TTC549 (cell line): ENCODE measurements around the gene CTNNA3.

Source experiments
- FAIRE-seq: peaks from 2 replicates; lab custom pipeline; 2012; peaks lifted over from hg19 to GRCh38; lab: Jason Lieb, UNC

Gene CTNNA3

DNA sequence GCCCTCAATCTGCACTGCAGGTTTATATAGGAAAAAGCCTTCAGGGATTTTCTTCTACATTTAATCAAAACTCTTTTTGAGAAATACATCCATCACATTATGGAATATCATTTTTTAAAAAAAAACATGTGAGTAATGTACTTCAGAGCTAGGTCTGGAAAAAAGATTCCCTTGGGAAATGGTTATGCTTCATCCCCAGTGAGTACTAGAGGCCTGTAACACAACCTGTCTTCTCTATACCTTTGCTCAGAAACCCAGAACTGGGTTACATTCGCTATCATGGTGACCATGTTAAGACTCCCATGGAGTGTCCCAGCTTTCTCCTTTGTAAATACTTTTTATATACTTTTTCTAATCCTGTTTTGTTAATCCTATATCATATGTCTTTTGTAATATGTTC lies 583.2 kb downstream of the CTNNA3 start:
- no peak for FAIRE-seq

DNA sequence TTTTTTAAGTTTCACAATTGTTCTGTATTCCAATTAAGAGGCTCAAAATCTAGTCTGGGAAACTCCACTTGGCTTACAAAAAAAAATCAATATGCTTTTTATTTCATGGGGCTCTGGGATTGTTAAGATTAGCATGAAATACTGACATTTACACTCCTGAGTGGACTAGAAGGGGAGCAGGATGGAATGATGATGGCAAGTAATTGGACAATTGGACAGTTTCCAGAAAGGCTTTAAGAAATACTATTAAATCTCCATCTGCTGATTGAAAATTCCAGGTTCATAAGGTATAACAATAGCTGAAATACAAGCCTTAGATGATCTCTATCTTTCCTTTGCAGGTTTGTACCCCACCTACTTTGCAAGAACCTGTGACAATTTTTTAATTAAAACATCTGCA lies 585.7 kb downstream of the CTNNA3 start:
- no peak for FAIRE-seq

DNA sequence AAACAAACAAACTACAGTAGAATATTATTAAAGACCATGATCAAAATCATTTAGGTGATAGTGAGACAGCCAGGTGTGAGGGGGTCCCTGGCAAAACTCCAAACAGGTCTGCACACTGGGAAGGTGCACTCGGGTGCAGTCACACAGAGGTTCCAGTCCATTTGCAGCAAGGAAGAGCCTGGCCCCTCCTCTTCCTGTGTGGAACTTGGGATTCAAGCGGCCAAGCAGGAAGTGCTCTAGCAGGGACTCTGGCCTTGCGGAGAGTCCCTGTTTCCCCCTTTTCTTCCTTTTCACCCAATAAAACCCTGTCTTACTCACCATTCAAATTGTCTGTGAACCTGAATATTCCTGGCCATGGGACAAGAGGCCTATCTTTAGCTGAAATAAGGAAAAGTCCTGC lies 588.3 kb downstream of the CTNNA3 start:
- no peak for FAIRE-seq

DNA sequence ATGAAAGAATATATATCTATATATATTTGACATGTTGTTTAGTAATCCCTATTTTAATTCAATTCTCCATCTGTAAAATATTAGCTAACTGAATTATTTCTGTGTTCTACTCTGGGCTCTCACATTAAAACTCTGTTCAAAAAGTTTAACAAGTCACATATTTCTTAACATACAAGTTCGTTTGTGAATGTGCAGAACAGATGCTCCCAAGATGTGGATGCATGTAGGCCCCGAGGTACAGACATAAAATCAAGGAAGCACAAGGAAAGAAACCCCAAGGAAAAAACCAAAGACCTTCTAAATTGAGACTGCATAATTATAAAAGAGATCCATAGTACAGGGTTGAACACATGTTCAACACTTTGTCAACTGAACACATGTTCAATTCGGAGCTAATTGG lies 595.0 kb downstream of the CTNNA3 start:
- FAIRE-seq: no peak

DNA sequence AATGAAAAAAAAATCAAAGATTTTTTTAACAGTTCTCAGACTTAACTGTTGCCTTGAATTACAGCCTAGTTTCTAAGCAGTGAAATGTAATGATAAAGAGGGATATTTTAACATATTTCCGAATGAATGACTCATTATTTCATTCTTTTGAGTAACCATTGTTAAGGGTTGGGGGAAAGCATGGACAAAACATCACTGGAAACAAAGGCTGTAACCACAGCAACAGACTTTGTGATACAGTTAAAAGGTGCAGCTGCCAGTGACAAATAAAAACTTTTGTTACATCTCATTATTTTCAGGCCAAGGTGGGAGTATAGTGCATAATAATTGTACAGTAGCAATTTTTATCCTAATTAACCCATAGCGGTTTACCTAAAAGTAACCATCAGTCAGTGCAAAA lies 597.5 kb downstream of the CTNNA3 start:
- no peak for FAIRE-seq

DNA sequence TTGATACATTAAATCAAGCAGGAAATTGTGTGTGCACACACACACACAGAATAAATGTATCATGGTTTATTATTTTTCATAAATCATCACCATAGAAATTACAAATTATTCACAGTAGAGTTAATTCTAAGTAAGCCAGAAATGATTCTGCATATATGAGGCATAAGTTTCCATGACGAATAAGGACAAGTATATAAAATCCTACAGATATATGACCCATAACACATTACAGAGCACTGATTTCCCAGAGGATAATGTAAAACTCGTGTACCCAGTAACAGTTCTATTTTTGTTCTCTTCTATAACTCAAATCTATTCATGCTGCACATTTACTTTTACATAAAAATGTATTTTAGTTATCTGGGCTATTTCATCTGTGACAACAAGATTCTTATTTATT lies 600.5 kb downstream of the CTNNA3 start:
- no peak for FAIRE-seq

DNA sequence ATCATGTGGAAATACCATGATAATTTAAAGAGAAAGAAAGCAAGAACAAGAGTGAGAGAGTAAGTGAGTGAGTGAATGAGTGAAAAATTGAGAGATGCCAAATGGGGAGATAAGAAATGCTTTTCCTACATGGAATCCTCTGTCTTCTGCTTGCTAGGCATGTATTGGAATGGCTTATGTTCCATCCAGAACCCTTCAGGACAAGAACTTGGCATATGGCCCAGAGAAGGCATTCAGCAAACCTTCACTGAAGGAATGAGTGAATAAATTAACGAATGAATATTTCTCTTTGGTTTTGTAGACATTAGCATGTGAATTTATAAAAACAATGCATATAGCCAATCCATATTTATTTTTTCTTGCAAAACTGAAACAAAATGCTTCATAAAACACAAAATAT lies 608.0 kb downstream of the CTNNA3 start:
- FAIRE-seq: no peak

DNA sequence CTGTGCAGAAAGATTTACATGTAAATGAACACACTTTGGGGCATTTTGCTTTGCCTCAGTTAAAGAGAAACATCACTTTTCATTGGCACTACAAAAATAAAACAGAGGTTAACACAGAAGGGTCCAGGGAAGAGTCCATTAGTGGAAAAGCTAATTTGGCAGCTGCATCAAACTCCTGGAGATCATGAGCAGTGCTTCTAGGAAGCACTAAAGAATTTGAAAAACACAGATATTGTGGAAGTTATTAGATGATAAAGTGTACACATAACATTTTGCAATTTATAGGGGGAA lies 608.9 kb downstream of the CTNNA3 start:
- FAIRE-seq: no peak

DNA sequence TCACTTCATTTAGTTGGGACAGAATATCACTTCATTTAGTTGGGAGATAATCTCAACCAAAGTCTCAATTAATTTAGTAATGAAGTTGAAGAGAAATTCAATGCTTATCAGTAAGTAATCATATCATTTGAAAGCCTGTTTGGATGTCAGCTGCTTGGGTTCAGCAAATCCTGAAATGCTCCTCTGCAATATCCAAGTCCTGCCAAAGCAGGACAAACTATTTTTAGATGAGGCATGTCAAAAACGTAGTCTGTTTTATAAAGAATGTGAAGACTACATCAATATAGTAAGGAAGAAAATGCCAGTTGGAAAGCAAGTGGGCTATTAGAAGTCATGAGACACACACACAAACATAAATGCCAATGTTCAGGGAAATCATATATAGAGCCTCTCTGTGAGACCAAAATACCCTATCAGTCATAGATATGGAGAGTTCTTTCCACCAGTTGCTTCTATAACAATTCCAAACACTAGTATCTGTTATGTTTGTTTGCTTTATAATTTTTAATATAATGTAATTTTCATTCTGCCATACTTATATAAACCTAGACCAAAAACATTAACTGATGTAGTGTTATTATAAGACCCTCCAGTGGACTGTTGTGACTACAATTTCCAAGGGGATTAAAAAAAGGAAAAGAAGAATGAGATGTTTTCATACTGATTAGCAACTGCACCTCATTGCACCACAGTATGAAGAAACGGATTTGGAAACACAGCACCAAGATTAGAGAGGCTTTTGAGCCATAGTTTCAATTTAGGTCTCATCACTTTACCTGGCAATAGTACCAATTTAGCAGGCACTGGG lies 609.5 kb downstream of the CTNNA3 start:
- no peak for FAIRE-seq

DNA sequence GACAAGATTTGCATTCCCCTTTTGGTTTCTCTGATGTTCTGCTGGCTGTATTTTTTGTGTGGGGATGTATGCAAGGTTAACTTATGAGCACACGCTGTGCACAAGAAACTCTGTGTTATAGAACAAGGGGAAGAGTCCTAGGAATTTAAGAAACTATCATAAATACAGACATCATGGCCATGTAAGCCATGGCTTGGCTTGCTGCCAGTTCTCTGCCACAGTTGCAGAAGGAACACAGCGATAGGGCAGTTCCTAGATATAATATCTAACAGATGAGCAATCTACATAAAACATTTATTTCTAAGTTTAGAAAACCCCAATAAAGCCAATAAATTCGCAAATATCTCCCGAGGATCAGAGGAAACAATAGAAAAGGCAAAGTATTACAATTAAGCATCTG lies 616.9 kb downstream of the CTNNA3 start:
- no peak for FAIRE-seq

DNA sequence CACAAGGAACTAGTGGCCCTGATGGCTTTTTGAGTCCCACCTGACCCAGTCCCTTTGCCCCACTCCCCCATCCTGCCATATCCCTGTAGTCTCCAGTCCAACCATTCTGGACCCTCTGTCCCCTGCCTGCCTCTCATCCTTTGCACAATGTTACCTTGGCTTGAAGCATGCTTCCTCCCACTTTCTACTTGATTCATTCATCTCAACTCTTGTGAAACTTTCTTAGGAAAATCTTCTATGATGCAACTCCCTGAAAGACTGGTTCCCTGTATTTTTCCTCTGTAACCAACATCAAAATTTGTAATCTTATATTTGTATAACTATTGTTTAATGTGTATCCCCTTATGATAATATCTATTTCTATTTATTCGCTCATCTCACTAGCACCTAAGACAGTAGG lies 618.6 kb downstream of the CTNNA3 start:
- FAIRE-seq: no peak

DNA sequence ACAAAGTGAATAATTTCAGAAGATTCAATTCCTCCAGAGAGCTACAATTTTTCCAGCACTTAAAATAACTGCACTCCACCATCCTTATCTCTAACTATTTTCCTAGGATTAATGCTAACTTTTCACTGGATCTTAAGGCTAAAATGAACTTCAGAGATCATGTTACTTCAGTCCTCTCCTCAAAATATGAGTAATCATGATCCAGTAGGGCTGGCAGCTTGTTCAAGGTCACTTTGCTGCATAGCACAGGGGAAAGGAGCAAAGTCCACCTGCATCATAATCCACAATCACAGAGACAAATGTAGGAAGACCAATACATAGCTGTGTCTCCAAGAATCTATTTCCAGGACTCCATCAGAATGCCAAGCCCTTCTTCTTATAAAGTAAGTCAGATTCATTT lies 619.9 kb downstream of the CTNNA3 start:
- no peak for FAIRE-seq

DNA sequence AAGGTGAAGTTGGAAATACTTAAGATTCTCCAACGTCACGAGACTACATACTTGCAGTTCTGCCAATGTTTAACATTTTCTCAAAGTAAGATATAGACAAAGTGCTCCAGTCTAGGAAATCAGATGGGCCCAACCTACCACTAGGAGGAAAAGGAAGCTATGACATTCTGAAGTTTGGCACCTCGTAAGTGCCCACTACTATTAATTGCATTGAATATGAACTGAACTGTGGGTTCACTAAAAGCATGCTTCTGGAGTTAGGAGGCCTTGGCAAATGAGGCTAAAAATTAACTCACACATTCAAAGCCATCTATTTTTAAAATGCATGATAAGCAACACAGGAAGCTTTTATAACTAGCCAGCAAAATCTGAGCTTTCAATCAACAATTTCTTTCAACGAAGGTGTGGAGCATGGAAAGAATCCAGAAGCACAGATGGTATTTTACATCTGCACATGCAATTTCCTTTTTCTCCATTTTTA lies 620.5 kb downstream of the CTNNA3 start:
- FAIRE-seq: no peak

DNA sequence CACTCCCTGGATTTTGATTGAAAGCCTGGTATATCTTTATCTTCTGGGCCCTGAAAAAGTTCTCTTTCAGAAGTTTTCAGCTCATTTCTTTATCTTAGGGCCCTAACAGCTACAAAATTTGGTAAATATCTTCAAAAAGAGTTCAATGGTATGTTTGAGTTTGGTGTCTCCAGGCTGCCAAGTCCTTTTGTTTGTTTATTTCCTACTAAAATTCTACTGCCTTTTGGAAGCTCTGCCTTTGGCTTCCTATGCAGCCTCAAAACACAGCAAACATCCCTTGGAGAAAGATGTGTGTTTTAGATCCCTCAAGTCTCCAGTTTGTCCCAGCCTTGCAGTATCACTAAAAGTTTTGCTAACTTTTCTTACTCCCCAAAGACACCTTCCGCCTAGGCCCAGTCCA lies 623.3 kb downstream of the CTNNA3 start:
- no peak for FAIRE-seq

DNA sequence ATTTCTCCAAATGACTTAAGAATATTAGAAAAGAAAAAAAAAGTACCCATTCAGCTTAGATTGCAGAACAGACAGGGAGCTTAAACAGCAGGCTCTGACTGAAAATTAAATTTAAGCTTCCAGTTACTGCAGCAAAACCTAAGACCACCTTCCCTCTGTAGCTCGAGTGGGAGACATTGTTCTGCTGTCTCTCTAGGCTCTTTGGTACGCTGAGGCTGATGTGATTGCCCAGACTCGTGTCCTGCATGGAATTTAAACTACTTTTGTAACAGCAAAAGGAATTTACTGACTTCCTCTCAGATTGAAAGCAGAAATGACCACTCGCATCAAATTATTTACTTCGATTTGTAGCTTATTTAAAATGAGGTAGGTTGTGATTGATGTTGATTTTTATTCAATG lies 645.6 kb downstream of the CTNNA3 start:
- no peak for FAIRE-seq

DNA sequence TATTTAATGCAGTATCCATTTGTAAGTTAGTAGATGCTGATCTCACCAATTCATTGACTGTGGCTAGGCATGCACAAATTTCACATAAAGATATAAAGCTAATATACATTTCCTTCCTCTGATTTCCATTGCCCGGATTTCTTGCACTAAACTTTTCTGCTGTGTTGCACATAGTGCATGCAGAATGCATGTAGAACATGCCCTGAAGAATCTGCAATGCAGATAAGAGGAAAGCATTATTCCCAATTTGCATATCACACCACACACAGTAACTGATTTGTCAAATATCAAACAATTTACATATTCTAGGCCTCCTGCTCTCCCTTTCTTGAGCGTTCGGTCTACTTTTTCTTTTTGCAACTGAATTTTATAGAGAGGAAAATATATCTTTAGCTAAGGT lies 646.0 kb downstream of the CTNNA3 start:
- FAIRE-seq: no peak

DNA sequence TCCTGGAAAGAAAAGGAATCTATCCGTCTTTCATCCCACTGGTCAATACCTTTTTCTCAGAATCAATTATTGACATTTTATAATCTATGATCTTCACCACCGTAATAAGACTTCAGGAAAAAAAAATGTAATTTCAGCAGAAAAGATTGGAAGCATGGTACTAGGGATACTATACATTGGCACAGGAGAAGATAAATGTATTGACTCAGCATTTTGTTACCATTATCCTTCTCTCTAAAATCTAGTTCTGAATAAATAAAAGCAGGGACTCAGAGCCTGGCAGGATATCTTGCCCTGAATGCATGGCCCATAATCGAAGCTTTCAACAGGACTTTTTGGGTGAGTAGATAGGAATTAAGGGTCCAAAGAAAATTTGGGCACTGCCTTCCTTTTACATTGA lies 649.5 kb downstream of the CTNNA3 start:
- no peak for FAIRE-seq

DNA sequence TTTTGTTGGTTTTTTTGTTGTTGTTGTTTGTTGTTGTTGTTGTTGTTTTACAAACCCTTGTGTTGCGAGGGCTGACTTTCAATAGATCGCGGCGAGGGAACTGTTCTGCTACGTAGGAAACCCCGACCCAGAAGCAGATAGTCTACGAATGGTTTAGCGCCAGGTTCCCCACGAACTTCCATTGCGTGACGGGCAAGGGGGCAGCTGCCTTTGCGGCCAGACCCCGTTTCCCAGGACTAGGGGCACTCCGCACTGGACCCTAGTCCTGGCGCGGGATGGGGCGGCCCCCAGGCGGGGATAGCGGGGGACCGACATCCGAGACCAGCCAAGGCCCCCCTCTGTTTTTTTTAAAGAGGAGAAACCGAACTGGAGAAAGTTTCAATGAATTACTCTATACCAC lies 650.6 kb downstream of the CTNNA3 start:
- FAIRE-seq: no peak

DNA sequence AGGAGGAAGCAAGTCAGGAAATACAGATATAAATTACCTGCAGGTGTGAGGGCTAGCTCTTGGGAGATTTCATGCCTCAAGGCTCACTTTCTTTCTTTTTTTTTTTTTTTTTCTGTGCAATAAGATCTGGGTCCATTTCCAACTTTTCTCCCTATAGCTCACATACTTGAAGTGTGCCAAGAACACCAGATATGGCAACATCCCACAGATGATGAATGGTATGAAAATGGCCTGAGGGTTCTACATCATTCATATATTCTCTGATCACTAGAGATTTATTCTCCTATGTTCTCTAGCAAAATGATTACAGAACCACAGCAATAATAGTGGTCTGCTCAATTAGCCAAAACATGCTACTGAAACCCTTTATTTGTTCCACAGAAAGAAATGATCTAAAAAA lies 653.0 kb downstream of the CTNNA3 start:
- FAIRE-seq: no peak

DNA sequence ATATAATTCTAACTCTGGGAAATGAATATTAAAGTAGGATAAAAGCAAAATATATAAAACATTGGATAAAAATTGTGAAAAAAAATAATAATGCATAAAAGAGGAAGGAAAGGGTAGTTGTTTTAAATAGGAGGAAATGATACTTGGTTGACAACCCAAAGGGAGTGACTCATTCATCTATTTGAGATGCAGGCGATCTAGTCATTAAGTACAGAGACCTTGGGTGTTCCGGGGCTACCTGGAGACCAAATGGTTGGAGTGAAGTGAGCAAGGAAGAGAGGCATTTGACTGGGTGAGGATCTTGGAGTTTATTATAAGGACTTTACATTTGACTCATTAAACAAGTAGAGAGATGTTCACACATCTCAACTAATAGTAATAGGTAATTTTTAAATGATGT lies 659.2 kb downstream of the CTNNA3 start:
- FAIRE-seq: no peak

DNA sequence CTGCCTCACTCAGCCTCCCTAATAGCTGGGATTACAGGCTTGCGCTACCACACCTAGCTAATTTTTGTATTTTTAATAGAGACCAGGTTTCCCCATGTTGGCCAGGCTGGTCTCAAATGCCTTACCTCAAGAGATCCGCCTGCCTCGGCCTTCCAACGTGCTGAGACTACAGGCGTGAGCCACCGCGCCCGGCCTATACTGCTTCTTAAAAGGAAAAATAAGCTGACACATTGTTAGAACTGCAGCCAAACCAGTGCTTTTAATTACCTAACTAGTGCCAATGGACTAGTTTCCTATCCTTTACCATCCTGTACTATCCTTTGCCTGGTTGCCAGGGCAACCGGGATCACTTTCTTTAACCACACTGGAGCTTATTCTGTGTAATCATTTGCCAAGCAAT lies 662.1 kb downstream of the CTNNA3 start:
- no peak for FAIRE-seq

DNA sequence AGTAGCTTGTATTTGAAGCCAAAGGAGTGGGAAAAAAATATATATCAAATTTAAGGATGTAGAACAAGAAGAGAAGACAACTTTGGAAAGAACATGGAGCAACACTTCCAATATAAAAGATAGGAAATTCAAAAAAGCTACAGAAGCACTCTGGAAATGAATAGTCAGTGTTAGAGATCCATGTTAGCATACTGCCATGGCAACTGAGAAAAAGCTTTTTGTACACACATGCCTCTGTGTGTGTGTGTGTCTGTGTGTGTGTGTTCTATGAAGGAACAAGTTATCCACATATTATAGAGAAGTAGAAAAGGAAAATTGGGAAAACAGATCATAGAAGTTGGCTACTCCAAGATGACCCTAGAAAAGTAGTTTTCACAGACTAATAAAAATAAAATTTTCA lies 673.9 kb downstream of the CTNNA3 start:
- no peak for FAIRE-seq

DNA sequence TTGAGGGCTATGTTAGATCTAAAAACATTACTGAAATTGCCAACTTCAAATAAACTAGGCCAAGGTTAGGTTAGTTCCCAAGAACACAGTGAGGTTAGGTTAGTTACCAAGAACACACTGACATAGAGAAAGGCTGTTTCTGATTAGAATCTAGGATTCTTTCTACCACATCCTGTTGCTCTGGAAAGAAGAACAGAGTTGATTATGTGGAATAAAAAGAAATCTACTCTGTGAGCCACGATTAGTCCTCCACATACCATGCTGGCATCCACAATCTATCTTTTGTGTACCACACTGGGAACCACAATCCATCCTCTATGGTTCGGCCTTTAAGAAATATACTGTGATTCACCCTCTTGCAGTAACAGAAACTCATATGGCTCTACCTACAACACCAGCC lies 678.8 kb downstream of the CTNNA3 start:
- FAIRE-seq: no peak

DNA sequence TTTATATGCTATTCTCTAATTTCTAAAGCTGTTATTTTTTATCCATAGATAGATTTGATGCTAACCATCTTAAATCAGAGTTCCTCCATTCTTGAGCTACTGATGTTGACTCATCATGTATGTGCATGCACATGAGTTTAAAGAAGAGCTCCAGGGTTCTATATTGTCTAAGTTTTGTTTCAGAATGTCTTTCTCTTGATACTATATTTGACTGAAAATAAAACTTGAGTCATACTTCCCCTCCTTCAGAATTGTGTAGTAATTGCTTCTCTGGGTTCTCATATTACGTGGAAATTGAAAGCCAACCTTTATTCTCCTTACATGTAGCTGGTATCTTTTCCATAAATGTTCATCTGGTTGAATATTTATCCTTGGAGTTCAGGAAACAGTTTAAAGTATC lies 680.8 kb downstream of the CTNNA3 start:
- no peak for FAIRE-seq

DNA sequence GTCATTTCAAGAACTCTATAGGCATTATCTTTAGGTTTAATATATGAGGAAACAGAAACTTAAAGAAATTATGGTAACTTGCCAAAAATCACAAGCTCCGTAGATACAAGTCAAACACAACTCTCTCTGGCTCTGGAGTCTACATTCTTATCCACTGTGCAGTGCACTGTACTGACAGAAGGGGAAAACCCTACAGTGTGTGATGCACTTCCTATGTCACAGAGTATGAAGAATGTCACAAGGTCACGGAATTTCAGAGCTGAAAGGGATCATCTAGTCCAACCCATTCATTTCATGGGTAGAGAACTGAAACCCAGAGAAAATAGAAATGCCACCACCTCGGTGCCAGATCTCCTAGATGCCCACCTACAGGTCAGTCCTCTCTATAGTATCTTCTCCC lies 684.0 kb downstream of the CTNNA3 start:
- no peak for FAIRE-seq
